GM19239 (cell line): ENCODE data around the gene CNOT6.

ENCODE experiments used
- DNase-seq: peaks from one replicate; pipeline ENCODE4 v3.0.0; 2011; ENCODE audit warnings: low spot score; ENCODE audit not compliant: insufficient read length
- FAIRE-seq: peaks from 2 replicates; lab custom pipeline; 2011; peaks lifted over from hg19 to GRCh38; lab: Jason Lieb, UNC

Gene CNOT6

GRCh38 chr5:180596115-180596667, 102.0 kb downstream of the CNOT6 start:
- DNase-seq (no peak), FAIRE-seq (no peak)

- no peak for FAIRE-seq
- no peak for DNase-seq
These were observed 102.6 kb downstream of the CNOT6 start for GRCh38 chr5:180596668-180597231.

GRCh38 chr5:180598316-180598701, 104.1 kb downstream of the CNOT6 start:
- no peak for FAIRE-seq
- no peak for DNase-seq

GRCh38 chr5:180598797-180599589, 104.8 kb downstream of the CNOT6 start:
- no peak for DNase-seq
- FAIRE-seq = no peak

- no peak for FAIRE-seq
- peak; percentile 4 for DNase-seq
These were observed 105.4 kb downstream of the CNOT6 start for GRCh38 chr5:180599590-180599914.

- no peak for FAIRE-seq
- peak; percentile 4 for DNase-seq
These were observed 105.9 kb downstream of the CNOT6 start for GRCh38 chr5:180599981-180600553.

GRCh38 chr5:180600554-180601041, 106.4 kb downstream of the CNOT6 start:
- DNase-seq (peak; percentile 4), FAIRE-seq (no peak)

GRCh38 chr5:180601591-180602480, 107.7 kb downstream of the CNOT6 start:
- DNase-seq = no peak

GRCh38 chr5:180602481-180603075, 108.4 kb downstream of the CNOT6 start:
- FAIRE-seq = no peak
- DNase-seq = no peak

More at GRCh38 chr5:180601591-180602480, 107.7 kb downstream of the CNOT6 start:
- no peak for FAIRE-seq

- no peak for DNase-seq
These were observed 109.0 kb downstream of the CNOT6 start for GRCh38 chr5:180603076-180603594.

GRCh38 chr5:180604271-180604670, 110.1 kb downstream of the CNOT6 start:
- DNase-seq = no peak

More at GRCh38 chr5:180603076-180603594, 109.0 kb downstream of the CNOT6 start:
- no peak for FAIRE-seq

GRCh38 chr5:180605554-180606214, 111.5 kb downstream of the CNOT6 start:
- FAIRE-seq (peak; percentile 85), DNase-seq (peak; percentile 75)

More at GRCh38 chr5:180604271-180604670, 110.1 kb downstream of the CNOT6 start:
- FAIRE-seq = no peak

GRCh38 chr5:180606215-180606785, 112.1 kb downstream of the CNOT6 start:
- FAIRE-seq (no peak), DNase-seq (no peak)

- no peak for FAIRE-seq
These were observed 113.8 kb downstream of the CNOT6 start for GRCh38 chr5:180607861-180608571.

GRCh38 chr5:180608572-180609310, 114.6 kb downstream of the CNOT6 start:
- DNase-seq (no peak), FAIRE-seq (no peak)

More at GRCh38 chr5:180607861-180608571, 113.8 kb downstream of the CNOT6 start:
- DNase-seq = no peak

GRCh38 chr5:180609386-180609785, 115.2 kb downstream of the CNOT6 start:
- no peak for FAIRE-seq

More at GRCh38 chr5:180609386-180609785, 115.2 kb downstream of the CNOT6 start:
- DNase-seq = no peak
